HG03469 (cell line): Measurements from ENCODE around the gene YLPM1.

Experiments used
- ATAC-seq: cut with Tn5 transposase; IDR thresholded peaks from one replicate; pipeline ENCODE4 v1.9.1; 2021; ENCODE audit warnings: mild to moderate bottlenecking, moderate library complexity, moderate number of reproducible peaks; ENCODE audit not compliant: unreplicated experiment

The YLPM1 gene

DNA sequence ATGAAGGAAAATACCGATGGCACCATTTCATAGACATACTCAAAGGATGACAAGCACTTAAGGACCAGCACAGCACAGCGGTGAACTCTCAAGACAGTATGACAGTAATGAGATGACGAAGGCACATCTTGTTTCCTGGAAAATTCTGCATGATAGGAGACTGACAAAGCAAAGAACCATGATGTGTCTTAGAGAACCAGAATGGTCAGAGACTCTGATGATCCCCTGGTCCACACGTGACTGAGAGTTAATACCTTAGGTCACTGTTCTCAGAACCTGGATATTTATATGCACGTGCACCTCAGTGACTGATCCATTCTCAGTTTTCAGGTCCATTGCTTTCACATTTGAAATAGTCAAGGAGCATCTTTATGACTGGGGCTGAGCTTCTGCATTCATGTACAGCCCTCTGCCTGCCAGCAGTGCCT lies 77.5 kb downstream of the YLPM1 start:
- ATAC-seq = no peak

DNA sequence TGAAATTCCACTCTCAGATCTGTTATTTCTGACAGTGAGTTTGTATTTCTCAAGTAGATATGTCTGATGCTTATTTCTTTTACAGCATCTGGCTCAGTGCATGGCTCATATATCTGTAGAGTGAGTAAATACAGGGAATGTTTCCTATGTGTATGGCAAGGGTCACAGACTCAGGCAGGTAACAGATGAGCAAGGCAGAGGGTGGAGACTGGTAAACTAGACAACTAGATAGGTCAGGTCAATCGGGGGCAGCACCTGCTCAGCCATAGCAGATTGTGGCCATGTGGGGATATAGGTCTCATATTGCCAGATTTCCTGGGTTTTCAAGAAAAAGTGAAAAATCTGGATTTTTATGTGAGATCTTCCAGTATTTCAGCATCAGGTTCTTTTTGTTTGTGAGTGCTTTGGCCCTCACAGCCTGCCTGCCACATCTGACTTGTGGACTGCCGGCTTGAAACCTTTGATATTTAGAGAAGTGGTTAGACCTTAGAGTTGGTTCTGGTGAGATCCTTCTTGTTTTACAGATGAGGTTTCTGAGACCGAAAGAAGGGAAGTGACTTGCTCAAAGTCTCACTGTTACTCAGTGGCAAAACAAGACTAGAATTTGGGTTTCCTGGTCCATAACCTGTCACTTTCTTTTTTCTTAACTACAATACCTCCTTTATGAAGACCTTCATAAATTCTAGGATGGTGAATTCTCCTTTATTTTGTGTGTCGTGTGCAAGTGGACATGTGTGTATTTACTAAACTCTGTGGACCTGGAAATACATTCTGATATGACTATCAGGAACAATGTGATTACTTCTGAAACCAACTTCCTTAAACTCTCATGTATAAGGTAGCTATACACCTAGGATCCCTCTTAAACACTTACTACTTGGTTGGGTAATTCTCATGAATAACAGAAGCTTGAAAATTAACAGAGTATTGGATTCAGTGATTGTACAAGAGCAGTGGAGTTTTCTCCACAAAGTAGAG lies 78.4 kb downstream of the YLPM1 start:
- peak; percentile 57 for ATAC-seq

DNA sequence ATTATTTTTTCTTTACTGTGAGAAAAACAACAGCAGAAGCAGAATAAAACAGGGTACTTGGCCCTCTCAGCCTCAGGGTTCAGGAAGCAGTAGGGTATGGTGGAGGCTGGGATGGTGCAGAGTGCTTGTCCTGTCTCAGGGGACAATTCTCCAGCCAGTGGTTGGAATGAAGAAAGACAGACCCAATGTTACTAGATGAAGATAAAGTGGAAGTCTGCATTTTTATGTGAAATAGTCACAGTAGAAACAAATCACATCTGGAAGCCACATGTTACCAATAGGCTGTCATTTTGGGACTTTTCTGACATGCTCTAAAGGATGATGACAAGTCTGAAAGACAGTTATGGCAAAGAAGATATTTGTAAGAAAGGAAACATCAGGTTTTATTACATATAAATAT lies 80.5 kb downstream of the YLPM1 start:
- no peak for ATAC-seq

DNA sequence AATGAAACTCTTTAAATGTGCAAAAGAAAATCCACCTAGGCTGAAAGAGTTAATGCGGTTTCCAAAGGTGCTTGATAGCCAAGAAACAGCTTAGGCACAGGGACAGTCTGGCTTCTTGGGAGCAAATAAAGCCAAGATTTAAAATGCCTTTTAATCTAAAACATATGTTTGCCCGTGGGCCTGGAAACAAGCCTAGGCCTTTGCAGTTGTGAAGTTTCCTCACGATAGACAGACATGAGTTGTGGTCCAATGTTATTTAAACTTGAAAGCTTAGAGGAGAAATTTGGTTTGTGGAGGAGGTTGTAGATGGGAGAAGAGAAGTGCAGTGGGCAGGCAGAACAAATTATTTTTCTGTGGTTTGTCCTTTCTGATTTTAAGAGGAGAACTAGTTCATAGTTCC lies 83.1 kb downstream of the YLPM1 start:
- ATAC-seq = no peak

DNA sequence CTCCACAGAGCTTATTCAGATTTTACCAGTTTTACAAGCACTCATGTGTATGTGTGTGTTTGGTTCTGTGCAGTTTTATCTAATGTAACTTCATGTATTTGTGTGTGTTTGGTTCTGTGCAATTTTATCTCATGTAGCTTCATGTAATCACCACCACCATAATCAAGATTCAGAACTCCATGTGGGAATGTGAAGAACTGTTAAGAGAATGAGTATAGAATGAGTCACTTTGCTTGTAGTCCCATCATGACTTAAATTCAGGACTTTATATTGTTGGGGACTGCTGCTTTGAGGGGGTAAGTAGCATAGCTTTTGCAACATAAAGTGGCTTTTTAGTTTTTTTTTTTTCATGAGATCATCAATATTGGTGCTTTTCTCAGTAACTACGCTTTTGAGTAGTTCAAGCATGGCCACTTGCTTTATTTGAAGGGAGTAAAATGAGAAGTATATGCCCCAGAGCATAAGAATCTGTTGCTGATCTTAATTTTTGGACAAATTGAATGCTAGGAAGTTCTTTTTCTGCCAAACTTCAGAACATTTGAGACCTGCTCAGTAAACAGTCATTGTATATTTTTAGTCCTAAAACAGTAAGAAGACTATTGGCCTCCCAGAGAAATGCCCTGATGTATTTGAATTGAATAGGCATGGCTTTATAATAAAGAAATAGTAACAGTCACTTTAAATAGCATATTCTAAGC lies 84.0 kb downstream of the YLPM1 start:
- no peak for ATAC-seq

DNA sequence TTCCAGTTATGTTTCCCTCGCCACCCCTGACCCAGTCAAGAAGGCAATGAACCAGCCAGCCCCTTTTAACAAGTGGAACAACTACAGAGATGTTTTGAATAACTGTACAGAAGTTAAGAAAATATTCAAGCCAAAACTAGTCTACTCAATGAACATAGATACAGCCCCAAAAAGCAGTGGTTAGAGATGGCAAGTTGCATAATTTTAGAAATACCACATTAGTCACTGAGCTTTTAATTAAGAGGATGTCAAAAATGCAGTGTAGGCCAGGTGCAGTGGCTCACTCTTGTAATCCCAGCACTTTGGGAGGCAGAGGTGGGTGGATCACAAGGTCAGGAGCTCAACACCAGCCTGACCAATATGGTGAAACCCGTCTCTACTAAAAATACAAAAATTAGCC lies 85.7 kb downstream of the YLPM1 start:
- ATAC-seq = no peak

DNA sequence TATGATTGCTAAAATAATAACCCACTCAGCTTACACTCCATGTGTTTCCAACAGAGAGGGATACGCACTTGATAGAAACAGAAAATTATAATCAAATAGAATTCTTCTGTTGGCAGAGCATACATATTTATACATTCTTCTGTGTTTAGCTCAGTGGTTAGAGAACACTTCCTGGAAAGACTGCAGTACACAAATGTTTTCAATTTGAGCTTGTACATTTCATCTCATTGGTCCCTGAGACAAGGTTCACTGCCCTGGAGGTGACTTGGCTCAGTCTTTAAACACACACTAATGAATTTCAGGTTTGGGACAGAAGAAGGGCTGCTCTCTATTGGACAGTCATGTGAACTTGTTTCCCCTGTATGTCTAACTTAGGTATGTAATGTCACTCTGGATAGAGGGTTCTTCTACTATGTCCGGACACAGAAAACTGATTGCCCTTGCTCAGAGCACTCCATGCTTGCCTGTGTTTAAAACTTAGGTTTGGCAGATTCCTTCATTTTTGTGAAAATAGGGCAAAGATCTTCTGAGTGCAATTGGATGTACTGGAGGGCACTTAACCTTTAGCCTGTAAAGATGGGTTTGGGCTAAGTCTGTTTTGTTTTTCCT lies 89.9 kb downstream of the YLPM1 start:
- ATAC-seq = no peak

DNA sequence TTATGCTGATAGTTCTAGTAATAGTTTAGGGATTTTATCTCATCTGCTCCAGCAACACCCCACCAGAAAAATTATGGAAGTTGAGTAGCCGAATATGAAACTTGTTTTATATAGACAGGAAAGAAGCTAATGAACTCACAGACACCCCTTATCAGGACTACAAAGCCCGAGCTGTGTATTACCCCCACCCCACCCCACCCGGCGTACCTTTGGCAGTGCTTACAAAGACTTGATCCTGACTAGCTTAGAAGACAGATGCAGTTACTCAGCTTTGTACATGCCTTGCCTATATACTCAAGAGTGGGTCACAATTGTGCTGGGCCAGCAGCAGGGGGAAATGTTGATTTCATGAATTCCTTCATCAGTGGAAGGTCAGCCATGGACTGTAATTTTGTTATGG lies 90.5 kb downstream of the YLPM1 start:
- no peak for ATAC-seq

DNA sequence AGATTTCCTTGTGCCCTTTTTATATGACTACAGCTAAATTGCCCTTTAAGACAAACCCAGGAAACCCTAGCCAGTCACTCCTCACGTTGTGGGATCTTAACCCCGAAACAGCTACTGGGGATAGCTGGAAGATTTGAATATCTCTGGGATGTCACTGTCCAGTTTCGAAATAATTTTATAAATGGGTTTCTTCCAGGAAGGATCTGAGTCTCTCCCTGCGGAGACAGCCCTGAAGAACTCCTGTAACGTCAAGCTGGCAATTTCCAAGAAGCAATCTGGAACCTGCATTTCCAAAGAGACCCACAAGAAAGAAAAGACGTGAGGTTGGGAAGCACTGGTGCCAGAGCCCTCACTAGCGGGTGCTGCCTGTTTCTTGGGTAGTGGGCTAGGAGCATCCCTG lies 91.9 kb downstream of the YLPM1 start:
- no peak for ATAC-seq

DNA sequence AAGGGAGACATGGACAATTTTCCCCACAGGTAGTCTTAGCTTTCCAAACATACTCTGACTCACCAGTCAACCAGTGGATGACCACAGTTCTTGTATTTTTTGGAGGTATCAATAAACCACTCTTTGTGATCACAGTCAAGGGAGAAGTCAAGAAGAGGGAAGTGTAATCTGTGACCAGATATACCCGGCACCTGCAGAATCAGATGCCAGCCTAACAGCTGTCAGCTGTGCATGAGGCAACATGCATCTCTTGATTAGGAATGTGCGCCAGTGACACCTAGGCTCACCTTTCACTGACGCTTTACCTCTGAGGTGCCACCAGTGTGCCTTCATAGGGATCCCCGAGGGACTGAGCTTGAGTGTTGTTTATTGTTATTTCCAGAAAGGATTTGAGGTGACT lies 92.8 kb downstream of the YLPM1 start:
- no peak for ATAC-seq

DNA sequence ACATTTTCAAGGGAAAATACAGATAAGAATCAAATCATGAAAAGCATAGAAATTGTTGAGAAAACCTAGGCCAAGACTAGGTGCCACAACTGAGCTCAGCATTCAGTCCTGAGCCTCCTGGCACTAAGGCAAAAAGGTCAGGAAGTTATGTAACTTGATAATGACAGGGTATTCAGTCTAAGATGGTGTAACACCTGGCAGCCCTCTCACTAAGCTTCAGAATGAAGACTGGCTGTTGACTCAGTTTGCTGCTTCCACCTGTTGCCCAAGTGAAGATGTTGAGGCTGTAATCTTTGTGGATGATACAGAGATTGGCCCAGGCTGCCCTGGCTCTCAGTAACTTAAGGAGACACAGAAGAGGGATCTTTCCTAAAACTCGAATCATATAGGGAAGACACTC lies 93.2 kb downstream of the YLPM1 start:
- no peak for ATAC-seq

DNA sequence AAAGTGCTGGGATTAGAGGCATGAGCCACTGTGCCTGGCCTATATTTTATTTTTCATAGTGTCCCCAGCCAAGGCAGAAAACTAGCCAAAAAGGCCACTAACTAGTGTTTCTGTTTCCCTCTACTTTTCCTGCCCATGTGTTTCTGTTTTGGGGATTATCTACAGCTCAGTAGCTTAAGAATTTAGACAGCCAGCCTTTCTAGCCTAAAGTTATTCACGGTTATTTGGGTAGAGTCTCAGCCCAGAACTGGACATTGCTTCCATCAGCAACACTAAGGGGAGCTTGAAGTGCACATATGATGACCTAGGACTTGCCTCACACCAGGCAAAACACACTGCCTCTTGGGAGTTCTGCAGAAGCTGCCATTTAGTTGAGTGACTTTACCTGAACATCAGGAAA lies 94.9 kb downstream of the YLPM1 start:
- no peak for ATAC-seq

DNA sequence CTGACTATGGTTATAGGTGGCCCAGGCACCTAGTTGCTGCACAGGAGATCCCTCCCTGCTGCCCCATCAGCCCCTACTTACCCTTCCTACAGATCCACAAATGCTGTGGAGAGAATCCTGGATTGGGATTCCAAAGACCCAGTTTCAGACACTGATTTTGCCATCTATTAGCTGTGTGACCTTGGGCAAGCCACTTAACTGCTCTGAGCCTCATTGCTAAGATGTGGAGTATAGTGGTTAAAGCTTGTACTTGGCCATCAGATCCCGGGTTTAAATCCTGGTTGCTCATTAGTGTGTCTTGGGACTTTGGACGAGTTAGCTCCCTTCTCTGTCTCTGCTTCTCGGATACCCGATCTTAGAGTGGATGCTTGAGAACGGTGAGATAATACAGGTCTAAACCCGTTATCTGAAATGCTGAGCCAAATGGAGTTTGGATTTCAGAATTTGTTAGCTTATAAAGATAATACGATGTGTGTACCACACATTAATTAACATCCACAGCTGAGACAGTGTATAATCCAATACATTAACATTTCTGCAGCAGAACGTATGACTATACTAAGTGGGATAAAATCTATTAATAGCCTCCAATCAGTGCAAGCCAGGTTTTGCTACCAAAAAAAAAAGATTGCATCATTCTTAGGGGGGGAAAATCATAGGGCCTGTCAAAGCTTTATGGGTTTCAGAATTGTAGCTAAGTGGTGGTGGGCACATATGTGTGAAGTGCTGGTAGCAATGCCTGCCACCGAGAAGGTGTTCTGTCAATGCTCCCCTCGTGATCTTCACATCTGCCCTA lies 96.8 kb downstream of the YLPM1 start:
- no peak for ATAC-seq

DNA sequence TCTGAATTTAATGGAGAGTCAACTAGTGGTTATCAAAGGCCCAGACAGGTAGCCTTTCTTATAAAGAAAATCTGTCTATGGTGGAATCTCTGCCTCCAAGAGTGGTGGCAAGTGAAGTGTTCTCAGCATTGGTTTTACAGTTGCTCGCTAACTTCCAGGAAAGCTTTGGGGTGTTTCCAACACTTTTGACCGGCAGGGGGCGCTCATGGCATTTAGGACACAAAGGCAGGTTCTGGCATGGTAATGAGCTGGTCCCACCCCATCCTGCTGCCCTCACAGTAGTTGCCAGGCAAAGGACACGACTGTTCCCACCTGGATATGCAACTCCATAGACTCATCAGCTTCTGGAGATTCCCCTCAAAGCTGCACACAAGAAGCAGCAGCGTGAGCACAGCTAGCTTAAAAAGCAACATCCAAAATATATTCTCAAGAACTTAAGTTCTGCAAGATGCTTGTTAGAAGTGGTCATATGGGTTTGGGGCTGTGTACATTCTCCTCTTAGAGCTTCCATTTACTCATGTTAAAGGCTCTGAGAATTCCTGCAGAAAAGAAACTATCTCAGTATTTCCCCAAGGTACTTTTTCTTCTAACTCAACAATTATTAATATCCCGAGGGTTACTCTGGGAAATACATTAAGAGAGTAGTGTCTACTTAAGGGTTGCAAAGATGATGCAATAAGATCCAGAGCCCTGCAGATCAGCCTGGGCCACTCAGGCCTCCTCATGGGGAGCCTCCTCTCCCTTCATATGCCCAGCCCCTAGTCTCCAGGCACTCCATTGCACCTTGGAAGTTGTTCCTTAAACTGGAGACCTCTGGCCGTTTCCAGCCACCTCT lies 98.0 kb downstream of the YLPM1 start:
- no peak for ATAC-seq

DNA sequence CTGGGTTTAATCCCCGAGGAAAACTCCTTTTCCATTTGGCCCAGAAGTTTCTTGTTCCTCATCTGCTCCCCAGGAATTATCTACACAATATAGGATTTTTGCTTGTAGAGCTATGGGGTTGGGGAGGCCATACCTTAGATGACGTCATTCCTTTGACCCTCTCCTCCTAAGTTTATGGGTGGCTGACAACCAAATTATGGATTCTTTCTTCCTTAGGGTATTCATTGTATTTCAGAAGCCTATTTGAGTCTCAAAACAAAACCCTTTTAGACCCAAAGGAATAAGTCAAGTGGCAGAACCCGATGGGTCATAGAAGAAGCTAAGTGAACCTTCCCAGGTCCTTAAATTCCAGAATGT lies 98.6 kb downstream of the YLPM1 start:
- no peak for ATAC-seq

DNA sequence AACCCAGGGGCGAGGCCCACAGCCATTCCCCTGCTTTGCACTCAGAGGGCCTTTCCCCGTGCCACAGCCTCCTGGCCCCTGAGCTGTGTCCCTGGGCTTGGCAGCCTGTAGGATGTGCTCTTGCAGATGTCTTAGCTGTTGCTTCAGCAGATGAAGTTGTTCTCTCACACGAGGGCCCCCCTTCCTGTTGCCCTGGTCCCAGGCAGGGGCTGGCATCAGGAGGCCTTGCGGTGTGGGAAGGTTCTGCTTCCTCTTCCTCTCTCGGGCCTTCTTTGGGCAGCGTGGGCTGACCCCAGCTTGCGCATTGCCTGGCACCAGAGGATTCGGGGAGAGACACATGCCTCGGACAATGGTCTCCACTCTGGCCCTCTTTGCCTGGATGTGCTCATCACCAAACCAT lies 100.2 kb downstream of the YLPM1 start:
- ATAC-seq = no peak

DNA sequence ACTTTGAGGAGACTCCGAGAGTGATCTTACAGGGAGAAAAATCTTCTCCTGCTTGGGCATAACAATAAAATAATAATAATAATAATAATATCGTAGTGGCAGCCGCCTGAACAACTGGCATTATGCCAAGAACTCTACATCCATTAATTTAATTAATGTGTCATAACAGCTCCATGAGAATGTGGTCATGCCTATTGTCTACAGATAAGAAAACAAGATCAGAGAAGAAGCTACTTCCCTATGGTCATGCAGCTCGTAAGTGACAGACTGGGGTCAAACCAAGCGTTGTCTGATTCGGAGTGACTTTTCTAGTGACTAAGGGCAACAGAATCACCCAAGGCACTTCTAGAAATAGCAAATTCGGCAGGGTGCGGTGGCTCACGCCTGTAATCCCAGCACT lies 101.1 kb downstream of the YLPM1 start:
- no peak for ATAC-seq

DNA sequence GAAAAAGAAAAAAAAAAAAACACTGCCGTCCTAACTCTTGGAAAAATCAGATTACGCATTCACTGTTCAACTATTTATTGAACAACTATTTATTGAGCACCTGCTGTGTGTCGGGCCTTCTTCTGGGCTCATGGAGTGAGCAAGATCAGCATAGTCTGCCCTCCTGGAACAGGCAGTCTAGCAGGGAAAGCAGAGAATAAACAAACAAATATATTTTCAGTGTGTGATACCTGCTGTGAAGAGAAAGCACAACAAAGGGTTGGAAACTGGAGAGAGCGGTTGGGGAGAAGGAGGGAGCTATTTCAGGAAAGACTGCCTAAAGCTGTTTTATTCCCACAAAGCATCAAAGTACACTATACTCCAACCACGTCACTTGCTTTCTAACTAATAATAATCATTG lies 102.0 kb downstream of the YLPM1 start:
- ATAC-seq = no peak

DNA sequence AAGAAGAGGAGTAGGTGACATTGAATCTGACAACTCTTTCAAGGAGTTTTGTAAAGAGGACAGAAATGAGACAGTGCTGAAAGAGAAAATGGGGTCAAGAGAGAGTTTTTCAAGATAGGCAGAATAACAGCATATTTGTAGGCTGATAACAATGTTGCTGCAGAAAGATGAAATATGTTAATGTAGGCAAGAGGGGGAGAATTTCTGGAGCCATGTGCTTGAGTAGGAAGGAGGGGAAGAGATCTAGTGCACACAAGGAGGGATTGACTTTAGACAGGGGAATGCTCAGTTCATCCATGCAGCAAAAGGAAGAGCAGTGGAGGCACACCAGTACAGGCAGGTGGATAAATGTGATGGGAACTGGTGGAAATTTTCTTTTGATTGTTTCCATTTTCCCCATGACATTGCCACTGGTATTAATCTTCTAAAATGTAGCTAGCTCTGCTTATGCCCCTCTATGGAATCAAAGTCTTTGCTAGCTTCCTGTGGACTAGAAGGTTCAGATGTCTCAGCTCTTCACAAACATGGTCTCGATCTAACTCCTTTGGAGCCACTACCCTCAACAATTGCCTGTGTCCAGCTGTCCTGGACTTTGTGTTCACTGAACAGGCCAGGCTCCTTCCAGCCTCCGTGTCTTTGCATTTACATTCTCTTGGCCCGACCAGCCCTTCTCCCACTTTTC lies 103.7 kb downstream of the YLPM1 start:
- ATAC-seq = no peak

DNA sequence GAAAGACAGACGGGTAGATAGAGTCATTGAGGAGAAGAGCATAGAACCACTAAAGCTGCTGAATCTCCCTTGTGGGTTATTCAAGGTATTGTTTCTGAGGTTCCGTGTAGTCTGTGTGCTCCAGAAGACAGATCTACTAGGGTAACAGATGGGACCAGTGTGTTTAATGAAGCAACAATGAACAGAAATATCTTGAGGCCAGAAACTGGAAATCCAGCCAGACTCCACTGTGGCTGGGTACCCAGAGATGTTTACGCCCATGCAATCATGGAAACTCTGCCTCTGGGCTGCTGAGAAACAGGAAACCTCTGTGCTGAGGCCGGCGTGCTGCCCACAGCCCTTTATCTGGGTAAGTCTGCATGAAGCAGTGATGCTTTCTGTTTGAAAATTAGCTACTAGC lies 104.6 kb downstream of the YLPM1 start:
- no peak for ATAC-seq
